PFSK-1 (cell line): ENCODE measurements around the gene RYR1.

Experiments used
- FOXP2 ChIP-seq: optimal IDR thresholded peaks from 2 replicates; pipeline ENCODE3; 2011; ENCODE audit warnings: borderline replicate concordance, control low read depth, inconsistent platforms; ENCODE audit not compliant: insufficient read depth; ENCODE audit errors: extremely low read length, extremely low read depth
- POLR2AphosphoS5 ChIP-seq: IDR thresholded peaks from 2 replicates; pipeline ENCODE4 v1.6.1; 2012; ENCODE audit warnings: low read depth, mild to moderate bottlenecking, control low read depth, low read length, moderate library complexity
- REST ChIP-seq, 2 experiments: IDR thresholded peaks; 2 replicates each; pipeline versions ENCODE4 v1.6.1 to v1.8.0; 2011 to 2012; ENCODE audit warnings: low read depth in 2 of 2, low read length in 2 of 2, control low read depth in 1 of 2, inconsistent platforms in 1 of 2, mild to moderate bottlenecking in 1 of 2, moderate library complexity in 1 of 2; ENCODE audit not compliant: insufficient read depth in 1 of 2
- SIN3A ChIP-seq: IDR thresholded peaks from 2 replicates; pipeline ENCODE4 v1.6.1; 2012; ENCODE audit warnings: mild to moderate bottlenecking, low read length, moderate library complexity, borderline replicate concordance; ENCODE audit not compliant: insufficient read depth
- TAF1 ChIP-seq: IDR thresholded peaks from 2 replicates; pipeline ENCODE4 v1.6.1; 2012; ENCODE audit warnings: low read length, control low read depth, borderline replicate concordance; ENCODE audit not compliant: insufficient read depth

Gene RYR1

GRCh38 chr19:38556521-38557174 lies 123.2 kb downstream of the RYR1 start:
- TF ChIP-seq POLR2AphosphoS5, result no peak
- TF ChIP-seq TAF1, result no peak

GRCh38 chr19:38557205-38557799 lies 123.8 kb downstream of the RYR1 start:
- TF ChIP-seq FOXP2 (no peak), SIN3A (no peak), REST (IDR thresholded peaks at IDR 0.05; ENCODE audit: insufficient read depth in 1 of 2, low read depth in 2 of 2, low read length in 2 of 2) (no peak), TAF1 (no peak), POLR2AphosphoS5 (no peak)

GRCh38 chr19:38559428-38560401 lies 126.2 kb downstream of the RYR1 start:
- TF ChIP-seq SIN3A, result no peak
- TF ChIP-seq REST (IDR thresholded peaks at IDR 0.05; ENCODE audit: insufficient read depth in 1 of 2, low read depth in 2 of 2, low read length in 2 of 2), result no peak
- TF ChIP-seq FOXP2, result no peak
- TF ChIP-seq POLR2AphosphoS5, result no peak
- TF ChIP-seq TAF1, result no peak

- no peak for TF ChIP-seq TAF1
- TF ChIP-seq SIN3A, result no peak
- TF ChIP-seq FOXP2, result no peak
- no peak for TF ChIP-seq REST (IDR thresholded peaks at IDR 0.05; ENCODE audit: insufficient read depth in 1 of 2, low read depth in 2 of 2, low read length in 2 of 2)
- no peak for TF ChIP-seq POLR2AphosphoS5
Measured at GRCh38 chr19:38561053-38561606, 127.6 kb downstream of the RYR1 start.

GRCh38 chr19:38561658-38562057 lies 128.2 kb downstream of the RYR1 start:
- TF ChIP-seq FOXP2 (no peak), POLR2AphosphoS5 (no peak), TAF1 (no peak), SIN3A (no peak), REST (IDR thresholded peaks at IDR 0.05; ENCODE audit: insufficient read depth in 1 of 2, low read depth in 2 of 2, low read length in 2 of 2) (no peak)
